Measurements from ENCODE around the gene VPS18.

VPS18 gene

GRCh38 chr15:40900256-40901052 is 6.2 kb downstream of the VPS18 start:
- no peak for DNase-seq (ENCODE audit: low read depth in 2 of 2)

- DNase-seq (ENCODE audit: low read depth in 2 of 2), result no peak
Measured at GRCh38 chr15:40901053-40901443, 6.8 kb downstream of the VPS18 start.

- DNase-seq (ENCODE audit: low read depth in 2 of 2), result no peak
Measured at GRCh38 chr15:40902605-40903561, 8.6 kb downstream of the VPS18 start.

GRCh38 chr15:40904552-40905201 is 10.4 kb downstream of the VPS18 start:
- no peak for DNase-seq (ENCODE audit: low read depth in 2 of 2)

GRCh38 chr15:40906091-40906990 is 12.1 kb downstream of the VPS18 start:
- DNase-seq (ENCODE audit: low read depth in 2 of 2), result peak; percentile 56 to 58

- no peak for DNase-seq (ENCODE audit: low read depth in 2 of 2)
Measured at GRCh38 chr15:40906991-40907802, 12.9 kb downstream of the VPS18 start.

GRCh38 chr15:40908095-40908494 is 13.8 kb downstream of the VPS18 start:
- DNase-seq (ENCODE audit: low read depth in 2 of 2), result no peak

GRCh38 chr15:40909662-40910630 is 15.7 kb downstream of the VPS18 start:
- DNase-seq (ENCODE audit: low read depth in 2 of 2), result no peak

GRCh38 chr15:40911141-40911540 is 16.9 kb downstream of the VPS18 start:
- DNase-seq (ENCODE audit: low read depth in 2 of 2), result no peak

- no peak for DNase-seq (ENCODE audit: low read depth in 2 of 2)
Measured at GRCh38 chr15:40911693-40912092, 17.4 kb downstream of the VPS18 start.

GRCh38 chr15:40912478-40912877 is 18.2 kb downstream of the VPS18 start:
- DNase-seq (ENCODE audit: low read depth in 2 of 2), result no peak

GRCh38 chr15:40914013-40914412 is 19.8 kb downstream of the VPS18 start:
- no peak for DNase-seq (ENCODE audit: low read depth in 2 of 2)

GRCh38 chr15:40914486-40914885 is 20.2 kb downstream of the VPS18 start:
- no peak for DNase-seq (ENCODE audit: low read depth in 2 of 2)

- no peak for DNase-seq (ENCODE audit: low read depth in 2 of 2)
Measured at GRCh38 chr15:40915116-40915661, 20.9 kb downstream of the VPS18 start.

- no peak for DNase-seq (ENCODE audit: low read depth in 2 of 2)
Measured at GRCh38 chr15:40915679-40916078, 21.4 kb downstream of the VPS18 start.

GRCh38 chr15:40917585-40917984 is 23.3 kb downstream of the VPS18 start:
- DNase-seq (ENCODE audit: low read depth in 2 of 2), result no peak

- DNase-seq (ENCODE audit: low read depth in 2 of 2), result no peak
Measured at GRCh38 chr15:40918146-40918798, 24.0 kb downstream of the VPS18 start.

GRCh38 chr15:40918799-40919392 is 24.6 kb downstream of the VPS18 start:
- DNase-seq (ENCODE audit: low read depth in 2 of 2), result no peak

All from activated CD8-positive, alpha-beta memory T cell treated with anti-CD3 and anti-CD28 coated beads for 4 hours (primary cell).